Measurements from ENCODE around the gene CCDC27. TPM values are rescaled to one million over a fixed set of nuclear protein-coding genes. Genes with fewer than 3 reads are reported as not detected.
"Not testable (repeated sequence)": the region's sequence is repeated elsewhere in the genome, so short reads cannot be mapped to it uniquely, and the experiment has no call there.

CCDC27 gene
- total RNA-seq, 1 experiment from 2014 or later = not detected

GRCh38 chr1:3735688-3736087, 16.6 kb upstream of the CCDC27 start:
- DNase-seq (ENCODE audit: low read depth) = no peak

- DNase-seq (ENCODE audit: low read depth) = no peak
Measured at GRCh38 chr1:3736131-3736561, 16.1 kb upstream of the CCDC27 start.

GRCh38 chr1:3736708-3737107, 15.5 kb upstream of the CCDC27 start:
- no peak for DNase-seq (ENCODE audit: low read depth)

- DNase-seq (ENCODE audit: low read depth) = no peak
Measured at GRCh38 chr1:3738943-3739342, 13.3 kb upstream of the CCDC27 start.

GRCh38 chr1:3740042-3740441, 12.2 kb upstream of the CCDC27 start:
- no peak for DNase-seq (ENCODE audit: low read depth)

- DNase-seq (ENCODE audit: low read depth) = no peak
Measured at GRCh38 chr1:3740752-3741151, 11.5 kb upstream of the CCDC27 start.

- no peak for DNase-seq (ENCODE audit: low read depth)
Measured at GRCh38 chr1:3741566-3742438, 10.4 kb upstream of the CCDC27 start.

GRCh38 chr1:3742439-3743298, 9.6 kb upstream of the CCDC27 start:
- DNase-seq (ENCODE audit: low read depth) = no peak

- no peak for DNase-seq (ENCODE audit: low read depth)
Measured at GRCh38 chr1:3743421-3743820, 8.8 kb upstream of the CCDC27 start.

- DNase-seq (ENCODE audit: low read depth) = no peak
Measured at GRCh38 chr1:3743826-3744225, 8.4 kb upstream of the CCDC27 start.

- no peak for DNase-seq (ENCODE audit: low read depth)
Measured at GRCh38 chr1:3744646-3745045, 7.6 kb upstream of the CCDC27 start.

- DNase-seq (ENCODE audit: low read depth) = no peak
Measured at GRCh38 chr1:3745071-3745470, 7.2 kb upstream of the CCDC27 start.

- no peak for DNase-seq (ENCODE audit: low read depth)
Measured at GRCh38 chr1:3745590-3746381, 6.5 kb upstream of the CCDC27 start.

- DNase-seq (ENCODE audit: low read depth) = no peak
Measured at GRCh38 chr1:3746389-3746829, 5.8 kb upstream of the CCDC27 start.

- peak; percentile 90 for DNase-seq (ENCODE audit: low read depth)
Measured at GRCh38 chr1:3746830-3747521, 5.3 kb upstream of the CCDC27 start.

GRCh38 chr1:3747522-3747848, 4.8 kb upstream of the CCDC27 start:
- no peak for DNase-seq (ENCODE audit: low read depth)

- no peak for DNase-seq (ENCODE audit: low read depth)
Measured at GRCh38 chr1:3747903-3748302, 4.3 kb upstream of the CCDC27 start.

- not testable (repeated sequence) for DNase-seq (ENCODE audit: low read depth)
Measured at GRCh38 chr1:3748316-3748900, 3.8 kb upstream of the CCDC27 start.

- no peak for DNase-seq (ENCODE audit: low read depth)
Measured at GRCh38 chr1:3749512-3749911, 2.7 kb upstream of the CCDC27 start.

- no peak for DNase-seq (ENCODE audit: low read depth)
Measured at GRCh38 chr1:3750741-3751140, 1.5 kb upstream of the CCDC27 start.

All from Daoy (cell line).